ENCODE results near the gene GOLGA6C. TPM values are rescaled to one million over a fixed set of nuclear protein-coding genes. Genes with fewer than 3 reads are reported as not detected.

GOLGA6C gene
- total and polyA plus RNA-seq, 2 experiments from 2014 or later, result not detected

- Histone ChIP-seq H3K9ac (no peak overlapping the region), H3K79me2 (ENCODE audit: insufficient read depth) (no peaks in the 10 kb centered on the region), H2AFZ (no peak overlapping the region), H3K4me2 (ENCODE audit: unreplicated experiment) (no peak overlapping the region), H3K9me2 (ENCODE audit: insufficient read depth) (no peaks in the 10 kb centered on the region), H3K4me1 (ENCODE audit: insufficient read depth) (no peaks in the 10 kb centered on the region), H3K36me3 (ENCODE audit: low read depth) (no peaks in the 10 kb centered on the region), H3K9me3 (ENCODE audit: low read depth) (no peaks in the 10 kb centered on the region), H3K27ac (no peak overlapping the region), H4K20me1 (ENCODE audit: insufficient read depth) (no peaks in the 10 kb centered on the region), H3F3A (ENCODE audit: insufficient read depth) (no peaks in the 10 kb centered on the region), H3K27me3 (replicated peaks; ENCODE audit: insufficient read depth) (peaks cover 34% of the 10 kb centered on the region), H3K4me3 (no peak overlapping the region)
- no peak for TF ChIP-seq EZH2phosphoT487 (IDR thresholded peaks at IDR 0.05; ENCODE audit: insufficient read depth, low read depth)
- TF ChIP-seq EZH2 (IDR thresholded peaks at IDR 0.05; ENCODE audit: insufficient read depth, poor library complexity, severe bottlenecking), result no peak
- DNase-seq, result no peak
- WGBS, 2 experiments (ENCODE audit: low coverage in 1 of 2, low lambda C conversion rate in 2 of 2, missing lambda C conversion rate in 2 of 2), result 63 to 65% methylated on average over 13 to 16 of the region's 16 CpGs
- in situ Hi-C loops (cut with MboI), result no loop called here
These were observed 27.4 kb upstream of the GOLGA6C start for GRCh38 chr15:75230551-75231371.

- Histone ChIP-seq H3K27ac (no peak overlapping the region), H3F3A (ENCODE audit: insufficient read depth) (no peaks in the 10 kb centered on the region), H3K4me3 (no peak overlapping the region), H3K79me2 (ENCODE audit: insufficient read depth) (no peaks in the 10 kb centered on the region), H3K4me2 (ENCODE audit: unreplicated experiment) (no peak overlapping the region), H3K9me3 (ENCODE audit: low read depth) (no peaks in the 10 kb centered on the region), H4K20me1 (ENCODE audit: insufficient read depth) (no peaks in the 10 kb centered on the region), H3K9ac (no peak overlapping the region), H3K4me1 (ENCODE audit: insufficient read depth) (no peaks in the 10 kb centered on the region), H3K9me2 (ENCODE audit: insufficient read depth) (no peaks in the 10 kb centered on the region), H3K27me3 (replicated peaks; ENCODE audit: insufficient read depth) (peaks cover 32% of the 10 kb centered on the region), H2AFZ (no peak overlapping the region), H3K36me3 (ENCODE audit: low read depth) (no peaks in the 10 kb centered on the region)
- in situ Hi-C loops (cut with MboI), result no loop called here
- TF ChIP-seq EZH2phosphoT487 (IDR thresholded peaks at IDR 0.05; ENCODE audit: insufficient read depth, low read depth), result no peak
- TF ChIP-seq EZH2 (IDR thresholded peaks at IDR 0.05; ENCODE audit: insufficient read depth, poor library complexity, severe bottlenecking), result no peak
- WGBS, 2 experiments (ENCODE audit: low coverage in 1 of 2, low lambda C conversion rate in 2 of 2, missing lambda C conversion rate in 2 of 2), result 46 to 47% methylated on average over 4 of the region's 4 CpGs
- no peak for DNase-seq
These were observed 26.3 kb upstream of the GOLGA6C start for GRCh38 chr15:75231836-75232235.

DNA sequence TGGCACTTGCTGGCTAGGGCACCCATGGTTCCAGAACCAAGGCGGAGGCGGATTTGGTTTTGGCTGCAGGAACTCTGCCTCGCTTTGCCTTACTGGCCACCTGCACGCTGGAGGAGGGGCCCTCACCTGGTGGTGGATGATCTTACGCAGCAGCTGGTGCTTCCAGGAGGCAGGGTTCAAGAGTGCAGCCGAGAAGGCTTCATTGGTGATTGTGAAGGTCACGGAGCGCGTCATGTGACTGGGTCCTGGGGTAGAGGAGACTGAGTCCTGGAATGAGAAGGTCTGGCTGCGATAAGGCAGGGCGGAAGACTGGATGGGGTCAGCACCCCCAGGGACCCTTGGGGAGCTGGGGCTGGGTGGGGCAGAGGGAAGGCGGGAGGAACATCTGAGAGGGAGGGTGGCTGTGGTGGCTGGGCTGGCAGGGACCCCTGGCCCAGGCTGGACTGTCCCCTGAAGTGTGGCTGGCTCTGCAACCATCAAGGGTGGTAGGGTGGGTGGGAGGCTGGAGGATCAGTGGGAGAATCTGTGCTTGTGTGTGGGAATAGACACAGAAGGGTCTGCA, 25.8 kb upstream of the GOLGA6C start:
- WGBS, 2 experiments (ENCODE audit: low coverage in 1 of 2, low lambda C conversion rate in 2 of 2, missing lambda C conversion rate in 2 of 2), result 74 to 84% methylated on average over 11 to 12 of the region's 12 CpGs
- Histone ChIP-seq H3F3A (ENCODE audit: insufficient read depth) (no peaks in the 10 kb centered on the region), H3K9me2 (ENCODE audit: insufficient read depth) (no peaks in the 10 kb centered on the region), H3K9ac (no peak overlapping the region), H3K4me2 (ENCODE audit: unreplicated experiment) (no peak overlapping the region), H3K9me3 (ENCODE audit: low read depth) (no peaks in the 10 kb centered on the region), H3K36me3 (ENCODE audit: low read depth) (no peaks in the 10 kb centered on the region), H3K27ac (no peak overlapping the region), H3K4me3 (no peak overlapping the region), H3K79me2 (ENCODE audit: insufficient read depth) (no peaks in the 10 kb centered on the region), H4K20me1 (ENCODE audit: insufficient read depth) (no peaks in the 10 kb centered on the region), H3K4me1 (ENCODE audit: insufficient read depth) (no peaks in the 10 kb centered on the region), H3K27me3 (replicated peaks; ENCODE audit: insufficient read depth) (peaks cover 27% of the 10 kb centered on the region), H2AFZ (no peak overlapping the region)
- no peak for TF ChIP-seq EZH2phosphoT487 (IDR thresholded peaks at IDR 0.05; ENCODE audit: insufficient read depth, low read depth)
- no peak for TF ChIP-seq EZH2 (IDR thresholded peaks at IDR 0.05; ENCODE audit: insufficient read depth, poor library complexity, severe bottlenecking)
- in situ Hi-C loops (cut with MboI), result no loop called here
- DNase-seq, result no peak

- in situ Hi-C loops (cut with MboI), result no loop called here
- H3K9ac ChIP-seq, result no peak overlapping the region
- DNase-seq, result no peak
- no peak overlapping the region for H3K4me3 ChIP-seq
- WGBS, 2 experiments (ENCODE audit: low coverage in 1 of 2, low lambda C conversion rate in 2 of 2, missing lambda C conversion rate in 2 of 2), result 59 to 66% methylated on average over 14 to 16 of the region's 17 CpGs
- H4K20me1 ChIP-seq (ENCODE audit: insufficient read depth), result no peaks in the 10 kb centered on the region
- H3K4me1 ChIP-seq (ENCODE audit: insufficient read depth), result no peaks in the 10 kb centered on the region
- H3K36me3 ChIP-seq (ENCODE audit: low read depth), result no peaks in the 10 kb centered on the region
- no peak overlapping the region for H2AFZ ChIP-seq
- no peaks in the 10 kb centered on the region for H3K9me3 ChIP-seq (ENCODE audit: low read depth)
- H3K27me3 ChIP-seq (replicated peaks; ENCODE audit: insufficient read depth), result peaks cover 27% of the 10 kb centered on the region
- no peaks in the 10 kb centered on the region for H3K9me2 ChIP-seq (ENCODE audit: insufficient read depth)
- no peaks in the 10 kb centered on the region for H3K79me2 ChIP-seq (ENCODE audit: insufficient read depth)
- no peak for TF ChIP-seq EZH2 (IDR thresholded peaks at IDR 0.05; ENCODE audit: insufficient read depth, poor library complexity, severe bottlenecking)
- no peak for TF ChIP-seq EZH2phosphoT487 (IDR thresholded peaks at IDR 0.05; ENCODE audit: insufficient read depth, low read depth)
- H3F3A ChIP-seq (ENCODE audit: insufficient read depth), result no peaks in the 10 kb centered on the region
- no peak overlapping the region for H3K4me2 ChIP-seq (ENCODE audit: unreplicated experiment)
- H3K27ac ChIP-seq, result no peak overlapping the region
These were observed 25.2 kb upstream of the GOLGA6C start for GRCh38 chr15:75232826-75233503.

All from GM23248 (cell line).